CD4-positive, CD25-positive, alpha-beta regulatory T cell (primary cell): ENCODE measurements around the gene LRRC4C. TPM values are rescaled to one million over a fixed set of nuclear protein-coding genes. Genes with fewer than 3 reads are reported as not detected.
A peak's percentile ranks its signal among the peaks of the same experiment; 100 is the strongest.

Experiments
- ATAC-seq, 2 donors: fragments of 150-1000 bp; cut with Tn5 transposase; one replicate each; pipeline ENCODE4 v1.10.0; 2021; ENCODE audit warnings: low read depth in 2 of 2, moderate number of reproducible peaks in 2 of 2, moderate library complexity in 1 of 2
- DNase-seq, 3 donors: peaks; one replicate each; pipeline versions ENCODE4 v3.0.0 to v3.0.0-alpha.2; 2012 to 2022; ENCODE audit warnings: mixed read lengths in 1 of 3
- H3K27ac ChIP-seq: one replicate; pipeline ENCODE4 v1.7.0; 2013; ENCODE audit warnings: mild to moderate bottlenecking, low read length; ENCODE audit not compliant: insufficient read depth, poor library complexity, severe bottlenecking
- H3K27me3 ChIP-seq: one replicate; pipeline ENCODE4 v1.7.0; 2013; ENCODE audit warnings: low read length; ENCODE audit not compliant: control insufficient read depth, insufficient read depth
- H3K36me3 ChIP-seq: one replicate; pipeline ENCODE4 v1.7.0; 2013; ENCODE audit warnings: mild to moderate bottlenecking, low read length, moderate library complexity; ENCODE audit not compliant: control insufficient read depth, insufficient read depth
- H3K4me1 ChIP-seq: 2 replicates; pipeline ENCODE4 v1.7.0; 2013; ENCODE audit warnings: mild to moderate bottlenecking, low read length; ENCODE audit not compliant: insufficient read depth, control insufficient read depth, poor library complexity, severe bottlenecking
- H3K4me3 ChIP-seq: one replicate; pipeline ENCODE4 v1.7.0; 2013; ENCODE audit warnings: low read depth, mild to moderate bottlenecking, low read length, moderate library complexity
- H3K9me3 ChIP-seq, 2 experiments: 1 replicate in 1 of 2; 2 replicates in 1 of 2; pipeline ENCODE4 v1.7.0; 2013; ENCODE audit warnings: low read length in 2 of 2, mild to moderate bottlenecking in 1 of 2, moderate library complexity in 1 of 2; ENCODE audit not compliant: control insufficient read depth in 2 of 2
- H3K27ac Mint-ChIP-seq, 3 donors: one replicate each; pipeline ENCODE4 v1.8.0; 2020 to 2022; ENCODE audit warnings: mild to moderate bottlenecking in 3 of 3, mixed read lengths in 3 of 3, moderate library complexity in 2 of 3
- H3K27me3 Mint-ChIP-seq: one replicate; pipeline ENCODE4 v1.8.0; 2022; ENCODE audit warnings: mild to moderate bottlenecking, mixed read lengths
- H3K36me3 Mint-ChIP-seq: one replicate; pipeline ENCODE4 v1.8.0; 2020; ENCODE audit warnings: mixed read lengths
- H3K4me1 Mint-ChIP-seq, 4 donors: one replicate each; pipeline ENCODE4 v1.8.0; 2020 to 2022; ENCODE audit warnings: mixed read lengths in 4 of 4, mild to moderate bottlenecking in 1 of 4
- H3K4me3 Mint-ChIP-seq, 4 donors: one replicate each; pipeline ENCODE4 v1.8.0; 2020 to 2022; ENCODE audit warnings: mild to moderate bottlenecking in 4 of 4, mixed read lengths in 4 of 4, moderate library complexity in 3 of 4
- H3K9me3 Mint-ChIP-seq, 7 donors: one replicate each; pipeline ENCODE4 v1.8.0; 2020 to 2022; ENCODE audit warnings: mixed read lengths in 7 of 7, mild to moderate bottlenecking in 3 of 7, moderate library complexity in 2 of 7
- polyA plus RNA-seq, 4 donors: library from polyadenylated mRNA; unstranded; fragments of 300-500 nt; fragmentation: Illumina TruSeq; gene quantifications; one replicate each; pipeline ENCODE4 v1.2.3, GENCODE V29; 2021
- total RNA-seq: library from RNA; stranded (reverse); gene quantifications from one replicate; pipeline ENCODE4 v1.2.3, GENCODE V29; 2022

LRRC4C gene
- total and polyA plus RNA-seq, 5 donors from 2014 or later = not detected

GRCh38 chr11:40235841-40236240 lies 1223.6 kb downstream of the LRRC4C start:
- Histone ChIP-seq H3K36me3 (no peaks in the 10 kb centered on the region), H3K27ac (no peak overlapping the region), H3K4me1 (no peaks in the 10 kb centered on the region), H3K4me3 (no peak overlapping the region), H3K27me3 (no peaks in the 10 kb centered on the region), H3K9me3 (peaks cover 0 to 5% of the 10 kb centered on the region in 2 experiments)
- DNase-seq = no peak
- ATAC-seq = no peak
- H3K27me3 Mint-ChIP-seq = no peaks in the 10 kb centered on the region
- peaks cover 5 to 29% (median 9%) of the 10 kb centered on the region in 7 donors for H3K9me3 Mint-ChIP-seq
- no peak overlapping the region for H3K27ac Mint-ChIP-seq
- no peaks in the 10 kb centered on the region for H3K36me3 Mint-ChIP-seq
- no peaks in the 10 kb centered on the region for H3K4me1 Mint-ChIP-seq
- no peak overlapping the region for H3K4me3 Mint-ChIP-seq

GRCh38 chr11:40230821-40231220 lies 1228.6 kb downstream of the LRRC4C start:
- Mint-ChIP-seq H3K27ac (no peak overlapping the region), H3K4me3 (no peak overlapping the region), H3K27me3 (no peaks in the 10 kb centered on the region), H3K9me3 (peaks cover 2 to 24% (median 4%) of the 10 kb centered on the region in 7 donors), H3K4me1 (no peaks in the 10 kb centered on the region), H3K36me3 (no peaks in the 10 kb centered on the region)
- no peaks in the 10 kb centered on the region for H3K36me3 ChIP-seq
- H3K27ac ChIP-seq = no peak overlapping the region
- H3K4me3 ChIP-seq = no peak overlapping the region
- no peaks in the 10 kb centered on the region for H3K27me3 ChIP-seq
- H3K9me3 ChIP-seq = no peaks in the 10 kb centered on the region
- no peak for ATAC-seq
- H3K4me1 ChIP-seq = no peaks in the 10 kb centered on the region
- DNase-seq = no peak

- Mint-ChIP-seq H3K36me3 (no peaks in the 10 kb centered on the region), H3K4me3 (no peak overlapping the region), H3K27ac (no peak overlapping the region), H3K27me3 (no peaks in the 10 kb centered on the region), H3K4me1 (no peaks in the 10 kb centered on the region), H3K9me3 (peaks cover 0 to 27% (median 6%) of the 10 kb centered on the region in 7 donors)
- ATAC-seq = no peak
- H3K9me3 ChIP-seq = no peaks in the 10 kb centered on the region
- H3K4me1 ChIP-seq = no peaks in the 10 kb centered on the region
- no peak overlapping the region for H3K27ac ChIP-seq
- H3K4me3 ChIP-seq = no peak overlapping the region
- no peak for DNase-seq
- H3K27me3 ChIP-seq = no peaks in the 10 kb centered on the region
- no peaks in the 10 kb centered on the region for H3K36me3 ChIP-seq
These were observed 1230.8 kb downstream of the LRRC4C start for GRCh38 chr11:40228662-40229061.

GRCh38 chr11:40227730-40228129 lies 1231.7 kb downstream of the LRRC4C start:
- no peak for ATAC-seq
- Histone ChIP-seq H3K4me1 (no peaks in the 10 kb centered on the region), H3K27ac (no peak overlapping the region), H3K4me3 (no peak overlapping the region), H3K9me3 (no peaks in the 10 kb centered on the region), H3K27me3 (no peaks in the 10 kb centered on the region), H3K36me3 (no peaks in the 10 kb centered on the region)
- no peak for DNase-seq
- no peak overlapping the region for H3K4me3 Mint-ChIP-seq
- no peaks in the 10 kb centered on the region for H3K27me3 Mint-ChIP-seq
- no peaks in the 10 kb centered on the region for H3K4me1 Mint-ChIP-seq
- no peaks in the 10 kb centered on the region for H3K36me3 Mint-ChIP-seq
- peaks cover 0 to 23% (median 6%) of the 10 kb centered on the region in 7 donors for H3K9me3 Mint-ChIP-seq
- no peak overlapping the region for H3K27ac Mint-ChIP-seq

GRCh38 chr11:40226654-40227053 lies 1232.8 kb downstream of the LRRC4C start:
- Mint-ChIP-seq H3K4me1 (no peaks in the 10 kb centered on the region), H3K27ac (peak overlapping the region in 1 of 3 donors; percentile 12), H3K36me3 (no peaks in the 10 kb centered on the region), H3K9me3 (peaks cover 0 to 29% (median 6%) of the 10 kb centered on the region in 7 donors), H3K4me3 (peak overlapping the region in 1 of 4 donors; percentile 53), H3K27me3 (no peaks in the 10 kb centered on the region)
- no peak for DNase-seq
- H3K27me3 ChIP-seq = no peaks in the 10 kb centered on the region
- no peak overlapping the region for H3K4me3 ChIP-seq
- ATAC-seq = no peak
- H3K27ac ChIP-seq = no peak overlapping the region
- no peaks in the 10 kb centered on the region for H3K36me3 ChIP-seq
- no peaks in the 10 kb centered on the region for H3K4me1 ChIP-seq
- H3K9me3 ChIP-seq = no peaks in the 10 kb centered on the region

GRCh38 chr11:40223596-40224330 lies 1235.7 kb downstream of the LRRC4C start:
- DNase-seq (no peak), ATAC-seq (no peak)

GRCh38 chr11:40219401-40219800 lies 1240.1 kb downstream of the LRRC4C start:
- ATAC-seq (no peak), DNase-seq (no peak)
- no peak overlapping the region for H3K4me3 ChIP-seq
- H3K27me3 Mint-ChIP-seq = no peaks in the 10 kb centered on the region
- no peaks in the 10 kb centered on the region for H3K9me3 ChIP-seq
- no peaks in the 10 kb centered on the region for H3K36me3 ChIP-seq
- H3K27ac ChIP-seq = no peak overlapping the region
- H3K27ac Mint-ChIP-seq = no peak overlapping the region
- H3K4me1 ChIP-seq = no peaks in the 10 kb centered on the region
- H3K27me3 ChIP-seq = no peaks in the 10 kb centered on the region
- no peaks in the 10 kb centered on the region for H3K36me3 Mint-ChIP-seq
- no peaks in the 10 kb centered on the region for H3K4me1 Mint-ChIP-seq
- H3K4me3 Mint-ChIP-seq = no peak overlapping the region
- H3K9me3 Mint-ChIP-seq = peaks cover 2 to 24% (median 11%) of the 10 kb centered on the region in 7 donors

More at GRCh38 chr11:40223596-40224330, 1235.7 kb downstream of the LRRC4C start:
- Histone ChIP-seq H3K36me3 (no peaks in the 10 kb centered on the region), H3K27ac (no peak overlapping the region), H3K4me1 (no peaks in the 10 kb centered on the region), H3K4me3 (no peak overlapping the region), H3K27me3 (no peaks in the 10 kb centered on the region), H3K9me3 (no peaks in the 10 kb centered on the region)
- Mint-ChIP-seq H3K4me1 (no peaks in the 10 kb centered on the region), H3K27me3 (no peaks in the 10 kb centered on the region), H3K9me3 (peaks cover 0 to 33% (median 9%) of the 10 kb centered on the region in 7 donors), H3K27ac (no peak overlapping the region), H3K4me3 (no peak overlapping the region), H3K36me3 (no peaks in the 10 kb centered on the region)

GRCh38 chr11:40215556-40215955 lies 1243.9 kb downstream of the LRRC4C start:
- Mint-ChIP-seq H3K36me3 (no peaks in the 10 kb centered on the region), H3K4me3 (no peak overlapping the region), H3K27me3 (no peaks in the 10 kb centered on the region), H3K4me1 (no peaks in the 10 kb centered on the region), H3K9me3 (peaks cover 4 to 28% (median 10%) of the 10 kb centered on the region in 7 donors), H3K27ac (no peak overlapping the region)
- no peaks in the 10 kb centered on the region for H3K27me3 ChIP-seq
- ATAC-seq = no peak
- H3K36me3 ChIP-seq = no peaks in the 10 kb centered on the region
- no peak overlapping the region for H3K4me3 ChIP-seq
- no peak for DNase-seq
- H3K4me1 ChIP-seq = no peaks in the 10 kb centered on the region
- no peaks in the 10 kb centered on the region for H3K9me3 ChIP-seq
- H3K27ac ChIP-seq = no peak overlapping the region
